ENCODE measurements around the gene CCDC88C.

CCDC88C gene

GRCh38 chr14:91402771-91403600, 14.6 kb downstream of the CCDC88C start:
- TF ChIP-seq CTCF (IDR thresholded peaks at IDR 0.05), result no peak
- DNase-seq (ENCODE audit: low spot score), result no peak
- Histone ChIP-seq H3K27ac (no peak overlapping the region), H3K4me3 (no peak overlapping the region)

DNA sequence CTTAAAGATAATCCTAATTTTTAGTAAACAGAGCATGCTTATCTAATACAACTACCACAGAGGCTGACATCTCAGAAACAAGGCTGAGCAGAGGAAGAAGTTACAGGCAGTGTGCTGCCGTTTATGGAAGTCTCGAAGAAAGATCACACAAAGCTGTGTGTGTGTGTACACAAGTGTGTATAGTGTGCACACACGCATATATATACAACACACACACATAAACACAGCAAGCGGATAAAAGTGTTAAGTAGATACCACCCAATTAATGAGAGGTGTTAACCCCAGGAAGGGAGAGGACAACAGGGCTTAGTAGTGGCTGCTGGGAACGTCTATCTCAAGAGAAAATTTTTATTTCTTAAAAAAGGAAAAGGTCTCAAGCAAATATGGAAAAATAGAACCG, 15.3 kb downstream of the CCDC88C start:
- no peak overlapping the region for H3K27ac ChIP-seq
- TF ChIP-seq CTCF (IDR thresholded peaks at IDR 0.05), result no peak
- DNase-seq (ENCODE audit: low spot score), result no peak
- no peak overlapping the region for H3K4me3 ChIP-seq

DNA sequence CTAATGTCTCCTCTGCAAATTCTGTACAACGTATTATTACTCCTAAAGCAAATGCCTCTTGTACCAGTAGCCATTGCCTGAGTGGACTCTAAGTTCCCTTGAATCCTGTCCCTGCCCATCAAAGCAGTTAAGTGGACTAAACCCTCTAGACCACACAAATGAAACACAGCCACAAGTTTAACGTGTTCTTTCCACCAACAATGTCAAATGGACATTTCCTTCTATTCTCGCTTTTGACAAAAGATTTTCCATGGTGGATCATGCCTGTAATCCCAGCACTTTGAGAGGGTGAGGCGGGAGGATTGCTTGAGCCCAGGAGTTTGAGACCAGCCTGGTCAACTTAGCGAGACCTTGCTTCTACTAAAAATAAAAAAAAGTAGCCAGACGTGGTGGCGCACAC, 15.9 kb downstream of the CCDC88C start:
- no peak for TF ChIP-seq CTCF (IDR thresholded peaks at IDR 0.05)
- DNase-seq (ENCODE audit: low spot score), result no peak
- Histone ChIP-seq H3K27ac (no peak overlapping the region), H3K4me3 (no peak overlapping the region)

GRCh38 chr14:91400696-91401095, 16.9 kb downstream of the CCDC88C start:
- no peak for TF ChIP-seq CTCF (IDR thresholded peaks at IDR 0.05)
- no peak for DNase-seq (ENCODE audit: low spot score)
- Histone ChIP-seq H3K4me3 (no peak overlapping the region), H3K27ac (no peak overlapping the region)

GRCh38 chr14:91399868-91400640, 17.6 kb downstream of the CCDC88C start:
- no peak for DNase-seq (ENCODE audit: low spot score)
- TF ChIP-seq CTCF (IDR thresholded peaks at IDR 0.05), result no peak
- H3K4me3 ChIP-seq, result no peak overlapping the region
- no peak overlapping the region for H3K27ac ChIP-seq

DNA sequence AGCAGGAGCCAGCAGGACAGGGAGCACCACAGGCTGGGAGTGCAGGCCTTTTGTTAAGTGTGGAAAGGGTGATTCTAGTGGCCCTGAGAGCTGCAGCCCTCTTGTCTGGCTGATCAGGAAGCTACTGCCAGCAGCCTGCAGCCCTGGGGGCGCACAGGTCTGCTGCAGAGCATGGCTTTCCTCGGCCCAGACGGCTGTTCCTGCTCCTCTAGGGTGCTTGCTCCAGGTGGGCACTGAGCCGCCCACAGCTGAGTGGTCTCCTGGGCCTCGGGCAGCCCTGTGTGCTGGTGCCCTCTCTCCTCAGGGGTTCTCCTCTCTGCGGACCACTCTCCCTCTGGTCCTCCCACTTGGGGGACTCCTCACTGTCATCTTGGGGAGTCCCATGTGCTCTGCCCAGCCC, 18.9 kb downstream of the CCDC88C start:
- TF ChIP-seq CTCF (IDR thresholded peaks at IDR 0.05), result no peak
- no peak overlapping the region for H3K4me3 ChIP-seq
- no peak overlapping the region for H3K27ac ChIP-seq
- DNase-seq (ENCODE audit: low spot score), result no peak
